GM12878 (cell line): ENCODE measurements around the gene KCNQ1.

ENCODE experiments used
- CEBPB ChIP-seq, 2 experiments: fragments of 150-350 bp in 1 of 2; IDR thresholded peaks; 2 replicates each; pipeline ENCODE4 v1.6.1; 2012 to 2014; ENCODE audit warnings: low read depth in 2 of 2, low read length in 2 of 2, borderline replicate concordance in 1 of 2, inconsistent platforms in 1 of 2
- CHD4 ChIP-seq: fragments of 200-600 bp; sonication (generic); IDR thresholded peaks from 2 replicates; pipeline ENCODE4 v1.6.1; 2016; ENCODE audit warnings: mild to moderate bottlenecking
- CTCF ChIP-seq, 3 experiments: IDR thresholded peaks in 2 of 3; conservative IDR thresholded peaks in 1 of 3; 2 replicates each; pipeline ENCODE4 v1.5.1; 2011; ENCODE audit warnings: low read depth in 3 of 3, low read length in 3 of 3, mild to moderate bottlenecking in 3 of 3, control low read depth in 2 of 3, moderate library complexity in 2 of 3, inconsistent platforms in 1 of 3, mixed read lengths in 1 of 3; ENCODE audit not compliant: control insufficient read depth in 2 of 3, insufficient read depth in 1 of 3; ENCODE audit errors: extremely low read depth in 1 of 3
- MTA3 ChIP-seq: IDR thresholded peaks from 2 replicates; pipeline ENCODE4 v1.6.1; 2012; ENCODE audit warnings: low read length, inconsistent platforms, borderline replicate concordance
- POLR2A ChIP-seq: IDR thresholded peaks from 2 replicates; pipeline ENCODE4 v1.6.1; 2011; ENCODE audit warnings: low read depth, mild to moderate bottlenecking, low read length
- POLR2AphosphoS5 ChIP-seq: IDR thresholded peaks from 2 replicates; pipeline ENCODE4 v1.6.1; 2011; ENCODE audit warnings: mild to moderate bottlenecking, low read length, inconsistent platforms
- RAD21 ChIP-seq: IDR thresholded peaks from 2 replicates; pipeline ENCODE4 v1.6.1; 2011; ENCODE audit warnings: mild to moderate bottlenecking, low read depth, low read length, moderate library complexity; ENCODE audit not compliant: insufficient read depth
- ZNF207 ChIP-seq: fragments of 450-650 bp; IDR thresholded peaks from 2 replicates; pipeline ENCODE4 v1.6.1; 2014; ENCODE audit warnings: antibody characterized with exemption, mild to moderate bottlenecking, borderline replicate concordance
- ZNF217 ChIP-seq: fragments of 450-650 bp; IDR thresholded peaks from 2 replicates; pipeline ENCODE4 v1.6.1; 2017; ENCODE audit warnings: antibody characterized with exemption, mild to moderate bottlenecking
- TF ChIP-seq, protein P1 (sequence below): IDR thresholded peaks from 2 replicates; pipeline ENCODE4 v1.6.1; 2012; ENCODE audit warnings: low read depth, low read length, improper control_type of control experiment

- TF ChIP-seq POLR2AphosphoS5 (no peak), POLR2A (no peak), RAD21 (no peak), ZNF207 (no peak), MTA3 (no peak), ZNF217 (no peak), CTCF (IDR thresholded peaks at IDR 0.05 in 2 of 3, conservative IDR thresholded peaks at IDR 0.05 in 1 of 3; ENCODE audit: control insufficient read depth in 2 of 3, extremely low read depth in 1 of 3, insufficient read depth in 1 of 3, low read depth in 3 of 3, low read length in 3 of 3) (no peak), CHD4 (no peak), CEBPB (IDR thresholded peaks at IDR 0.05; ENCODE audit: borderline replicate concordance in 1 of 2, low read depth in 2 of 2, low read length in 2 of 2) (no peak)
- TF ChIP-seq, protein P1, sequence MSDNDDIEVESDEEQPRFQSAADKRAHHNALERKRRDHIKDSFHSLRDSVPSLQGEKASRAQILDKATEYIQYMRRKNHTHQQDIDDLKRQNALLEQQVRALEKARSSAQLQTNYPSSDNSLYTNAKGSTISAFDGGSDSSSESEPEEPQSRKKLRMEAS: no peak
These were observed 299.4 kb downstream of the KCNQ1 start for GRCh38 chr11:2744166-2744565.
